HG02610 (cell line): ENCODE data around the gene NSMF.

ENCODE experiments used
- ATAC-seq: cut with Tn5 transposase; IDR thresholded peaks from one replicate; pipeline ENCODE4 v1.9.1; 2021; ENCODE audit warnings: mild to moderate bottlenecking, moderate library complexity; ENCODE audit not compliant: unreplicated experiment

The NSMF gene

DNA sequence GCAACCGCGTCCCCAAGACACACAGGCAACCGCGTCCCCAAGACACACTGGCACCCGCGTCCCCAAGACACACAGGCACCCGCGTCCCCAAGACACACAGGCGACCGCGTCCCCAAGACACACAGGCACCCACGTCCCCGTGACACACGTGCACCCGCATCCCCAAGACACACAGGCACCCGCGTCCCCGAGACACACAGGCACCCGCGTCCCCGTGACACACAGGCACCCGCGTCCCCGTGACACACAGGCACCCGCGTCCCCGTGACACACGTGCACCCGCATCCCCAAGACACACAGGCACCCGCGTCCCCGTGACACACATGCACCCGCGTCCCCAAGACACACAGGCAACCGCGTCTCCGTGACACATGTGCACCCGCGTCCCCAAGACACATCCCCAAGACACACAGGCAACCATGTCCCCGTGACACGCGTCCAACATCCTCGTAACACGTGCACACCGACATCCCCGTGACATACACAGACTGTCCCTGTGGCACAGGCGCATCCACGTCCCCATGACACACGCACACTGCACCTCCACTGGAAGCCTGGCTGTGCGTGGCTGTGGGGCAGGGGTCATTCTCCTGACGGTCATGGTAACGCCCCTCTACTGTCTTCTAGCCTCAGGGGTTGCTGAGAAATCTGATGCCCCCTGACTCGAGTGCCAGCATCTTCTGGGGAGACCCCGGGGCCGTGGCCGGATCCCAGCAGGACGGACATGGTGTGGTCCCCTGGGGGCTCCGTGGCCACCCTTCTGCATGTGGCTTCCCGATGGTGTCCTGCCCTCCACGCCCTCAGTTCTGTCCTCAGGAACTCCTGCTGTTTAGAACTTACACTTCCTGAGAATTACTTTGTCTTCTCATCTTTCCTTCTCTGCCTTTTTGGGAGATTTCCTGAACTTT lies 60.3 kb downstream of the NSMF start:
- no peak for ATAC-seq

GRCh38 chr9:137397675-137398423 lies 61.3 kb downstream of the NSMF start:
- ATAC-seq, result no peak
